Activated naive CD8-positive, alpha-beta T cell treated with anti-CD3 and anti-CD28 coated beads for 36 hours (primary cell): ENCODE measurements around the gene CEP104. TPM values are rescaled to one million over a fixed set of nuclear protein-coding genes. Genes with fewer than 3 reads are reported as not detected.

Experiments used
- DNase-seq: peaks from one replicate; pipeline ENCODE4 v3.0.0; 2021
- H3K27ac Mint-ChIP-seq: one replicate; pipeline ENCODE4 v1.8.0; 2022; ENCODE audit warnings: mild to moderate bottlenecking, moderate library complexity, mixed read lengths
- H3K27me3 Mint-ChIP-seq: one replicate; pipeline ENCODE4 v1.8.0; 2022; ENCODE audit warnings: mild to moderate bottlenecking, mixed read lengths
- H3K36me3 Mint-ChIP-seq: one replicate; pipeline ENCODE4 v1.8.0; 2021; ENCODE audit warnings: mild to moderate bottlenecking, mixed read lengths
- H3K4me1 Mint-ChIP-seq: one replicate; pipeline ENCODE4 v1.8.0; 2021; ENCODE audit warnings: mixed read lengths
- H3K4me3 Mint-ChIP-seq: one replicate; pipeline ENCODE4 v1.8.0; 2022; ENCODE audit warnings: mild to moderate bottlenecking, moderate library complexity, mixed read lengths
- H3K9me3 Mint-ChIP-seq: one replicate; pipeline ENCODE4 v1.8.0; 2022; ENCODE audit warnings: mixed read lengths
- total RNA-seq, 2 experiments: library from RNA; stranded (reverse); gene quantifications; one replicate each; pipeline ENCODE4 v1.2.3, GENCODE V29; 2021

CEP104 gene
- total RNA-seq, 2 experiments from 2014 or later, result 28.8 to 40.1 TPM

DNA sequence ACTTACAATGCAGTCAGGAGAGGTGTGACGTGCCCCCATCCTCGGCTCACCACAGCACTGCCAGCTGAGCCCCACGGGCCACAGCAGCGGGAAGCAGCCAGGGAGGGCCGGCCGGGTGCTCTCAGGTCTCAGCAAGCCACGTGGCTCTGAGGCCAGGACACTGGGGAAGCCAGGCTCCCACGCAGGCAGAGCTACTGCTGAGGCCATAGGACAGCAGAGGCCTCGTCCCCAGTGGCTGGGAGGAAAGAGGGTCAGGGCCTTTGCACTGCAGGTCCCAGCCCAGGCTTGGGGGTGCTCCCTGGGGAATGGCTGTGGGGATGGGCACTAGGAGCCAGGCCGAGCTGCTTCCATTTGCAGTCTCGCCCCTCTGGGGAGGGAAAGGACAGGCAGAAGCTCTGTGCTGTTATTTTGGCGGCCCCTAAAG is 66.5 kb downstream of the CEP104 start:
- H3K27ac Mint-ChIP-seq, result no peak overlapping the region
- H3K27me3 Mint-ChIP-seq, result no peaks in the 10 kb centered on the region
- peaks cover 21% of the 10 kb centered on the region for H3K36me3 Mint-ChIP-seq
- DNase-seq, result no peak
- peaks cover 31% of the 10 kb centered on the region for H3K4me1 Mint-ChIP-seq
- no peaks in the 10 kb centered on the region for H3K9me3 Mint-ChIP-seq
- no peak overlapping the region for H3K4me3 Mint-ChIP-seq

DNA sequence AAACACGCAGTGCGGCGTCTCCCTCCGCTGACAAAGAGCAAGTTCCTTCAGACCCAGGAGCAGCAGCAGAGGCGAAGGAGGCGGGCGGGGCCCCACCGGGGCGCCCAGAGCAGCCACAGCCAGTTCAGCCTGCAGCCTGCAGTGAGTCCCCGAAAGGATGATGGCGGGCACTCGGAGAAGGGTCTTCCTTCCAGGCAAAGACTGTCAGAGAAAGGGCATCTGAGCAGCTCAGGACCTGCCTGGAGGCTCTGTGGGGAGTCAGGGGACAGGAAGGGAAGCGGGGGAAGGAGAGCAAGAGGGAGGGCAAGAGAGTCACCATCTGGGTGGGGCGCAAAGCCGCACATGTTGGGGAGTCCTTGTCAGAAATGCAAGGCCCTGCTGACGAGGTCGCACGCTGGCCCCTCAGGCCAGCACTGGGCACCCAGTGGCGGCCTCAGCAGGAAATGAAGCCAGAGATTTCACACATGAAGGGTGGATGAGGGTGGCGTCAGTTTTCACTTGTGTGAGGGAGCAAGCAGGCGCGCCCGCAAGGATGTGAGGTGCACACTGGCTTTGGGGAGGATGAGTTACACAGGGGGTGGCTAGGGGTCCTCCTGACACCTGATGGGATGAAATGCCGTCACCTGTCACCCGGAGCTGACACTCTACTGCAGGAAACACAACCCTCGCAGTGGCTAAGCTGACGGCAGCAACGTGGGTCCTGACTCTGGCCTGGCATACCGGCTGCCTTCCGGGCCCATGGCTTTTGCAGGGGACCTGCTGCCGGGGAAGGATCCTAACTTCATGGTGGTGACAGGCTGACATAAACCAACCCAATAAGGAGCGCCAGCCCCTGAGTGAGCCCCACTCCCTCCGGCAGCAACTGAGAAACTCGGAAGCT is 67.3 kb downstream of the CEP104 start:
- Mint-ChIP-seq H3K4me1 (peaks cover 23% of the 10 kb centered on the region), H3K9me3 (no peaks in the 10 kb centered on the region), H3K36me3 (peaks cover 20% of the 10 kb centered on the region), H3K27ac (no peak overlapping the region), H3K4me3 (no peak overlapping the region), H3K27me3 (no peaks in the 10 kb centered on the region)
- no peak for DNase-seq

DNA sequence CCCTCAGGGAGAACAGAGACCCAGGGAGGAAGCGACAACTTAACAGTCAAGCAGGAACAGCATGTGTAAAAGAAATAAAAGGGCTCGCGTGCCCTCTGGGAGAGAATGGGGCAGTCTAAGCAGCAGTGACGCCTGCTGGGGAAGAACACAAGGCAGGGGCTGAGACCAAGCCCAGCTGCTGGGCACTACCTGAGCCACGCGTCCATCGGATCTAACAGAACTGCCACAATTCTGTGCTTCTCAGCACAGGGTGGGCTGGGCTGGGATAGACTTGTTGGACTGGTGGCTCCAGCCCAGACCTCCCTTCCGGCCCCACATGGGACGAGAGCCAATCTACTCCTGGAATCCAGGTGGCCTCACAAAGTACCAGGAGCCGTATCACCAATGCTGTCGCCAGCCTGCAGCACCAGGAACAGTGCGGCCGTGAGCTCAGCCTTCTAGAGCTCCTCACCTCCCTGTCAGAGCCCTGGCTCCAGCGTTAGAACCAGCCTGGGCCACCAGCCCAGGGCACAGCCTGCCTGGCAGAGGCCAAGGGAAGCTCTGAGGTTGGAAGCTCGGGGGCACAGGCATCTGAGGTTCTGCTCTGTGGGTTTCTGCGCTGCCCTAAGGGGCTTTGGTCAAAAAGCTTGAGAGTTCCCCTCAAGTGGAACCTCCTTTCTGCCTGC is 68.1 kb downstream of the CEP104 start:
- no peak for DNase-seq
- Mint-ChIP-seq H3K4me3 (no peak overlapping the region), H3K9me3 (no peaks in the 10 kb centered on the region), H3K4me1 (peaks cover 19% of the 10 kb centered on the region), H3K27ac (no peak overlapping the region), H3K27me3 (no peaks in the 10 kb centered on the region), H3K36me3 (peaks cover 27% of the 10 kb centered on the region)

DNA sequence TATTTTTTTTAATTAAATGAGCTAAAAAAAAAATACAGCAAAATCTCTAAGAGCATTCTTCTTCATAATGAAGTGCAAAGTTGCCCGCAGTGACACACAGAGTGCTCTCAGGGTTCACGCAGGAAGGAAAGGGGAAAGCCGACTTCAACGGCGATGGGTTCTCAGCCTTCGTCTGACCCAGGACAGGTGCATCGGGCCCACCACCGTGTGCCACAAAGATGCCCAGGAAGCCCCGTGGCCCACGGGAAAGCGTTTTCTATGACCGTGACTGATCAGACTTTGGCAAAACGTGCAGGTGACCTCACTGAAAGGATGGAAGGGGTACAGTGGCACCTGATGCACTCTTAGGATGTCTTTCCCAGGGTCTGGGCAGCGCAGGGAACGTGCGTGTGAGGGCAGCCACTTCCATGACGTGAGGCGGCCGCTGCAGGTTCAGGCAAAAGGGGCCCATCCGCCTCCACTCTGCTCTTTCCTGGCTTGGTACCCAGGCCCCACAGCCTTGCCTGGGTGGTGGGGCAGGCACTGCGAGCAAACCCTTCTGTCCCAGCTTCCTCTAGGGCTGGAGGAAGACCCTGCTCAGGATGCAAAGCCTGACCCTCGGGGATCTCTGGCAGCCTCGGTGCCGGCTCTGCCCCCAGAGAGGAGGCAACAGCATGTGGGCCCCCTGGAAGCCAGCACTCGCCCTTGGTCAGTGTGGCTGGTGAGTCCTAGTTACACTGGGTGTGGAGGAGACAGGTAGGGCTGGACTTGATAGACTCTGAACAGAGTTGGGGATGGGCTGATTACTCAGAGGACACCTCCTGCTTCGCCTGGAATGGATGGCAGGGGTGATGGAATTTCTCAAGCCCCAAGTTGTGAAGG is 69.0 kb downstream of the CEP104 start:
- no peak for DNase-seq
- Mint-ChIP-seq H3K4me3 (no peak overlapping the region), H3K36me3 (peaks cover 21% of the 10 kb centered on the region), H3K27ac (no peak overlapping the region), H3K9me3 (no peaks in the 10 kb centered on the region), H3K27me3 (no peaks in the 10 kb centered on the region), H3K4me1 (peaks cover 13% of the 10 kb centered on the region)

DNA sequence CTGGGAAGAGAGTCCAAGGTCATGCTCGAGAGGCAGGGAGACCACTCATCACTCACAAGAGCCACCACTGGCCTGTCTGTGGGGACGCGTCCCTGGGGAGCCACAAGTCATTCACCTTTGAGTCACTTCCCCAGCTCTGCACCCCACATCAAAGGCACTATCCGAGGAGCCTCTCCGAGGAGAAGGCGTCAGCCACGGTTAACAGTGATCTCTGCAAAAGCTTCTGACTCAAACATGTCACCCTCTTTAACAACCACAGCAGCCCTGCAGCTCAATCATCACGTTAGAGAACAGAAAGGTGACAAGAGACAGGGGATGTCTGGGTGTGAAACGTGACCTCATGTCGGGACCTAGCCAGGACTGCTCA is 69.7 kb downstream of the CEP104 start:
- H3K9me3 Mint-ChIP-seq, result no peaks in the 10 kb centered on the region
- peak; percentile 26 for DNase-seq
- no peak overlapping the region for H3K4me3 Mint-ChIP-seq
- peaks cover 20% of the 10 kb centered on the region for H3K36me3 Mint-ChIP-seq
- H3K27ac Mint-ChIP-seq, result no peak overlapping the region
- H3K4me1 Mint-ChIP-seq, result peaks cover 9% of the 10 kb centered on the region
- H3K27me3 Mint-ChIP-seq, result no peaks in the 10 kb centered on the region

DNA sequence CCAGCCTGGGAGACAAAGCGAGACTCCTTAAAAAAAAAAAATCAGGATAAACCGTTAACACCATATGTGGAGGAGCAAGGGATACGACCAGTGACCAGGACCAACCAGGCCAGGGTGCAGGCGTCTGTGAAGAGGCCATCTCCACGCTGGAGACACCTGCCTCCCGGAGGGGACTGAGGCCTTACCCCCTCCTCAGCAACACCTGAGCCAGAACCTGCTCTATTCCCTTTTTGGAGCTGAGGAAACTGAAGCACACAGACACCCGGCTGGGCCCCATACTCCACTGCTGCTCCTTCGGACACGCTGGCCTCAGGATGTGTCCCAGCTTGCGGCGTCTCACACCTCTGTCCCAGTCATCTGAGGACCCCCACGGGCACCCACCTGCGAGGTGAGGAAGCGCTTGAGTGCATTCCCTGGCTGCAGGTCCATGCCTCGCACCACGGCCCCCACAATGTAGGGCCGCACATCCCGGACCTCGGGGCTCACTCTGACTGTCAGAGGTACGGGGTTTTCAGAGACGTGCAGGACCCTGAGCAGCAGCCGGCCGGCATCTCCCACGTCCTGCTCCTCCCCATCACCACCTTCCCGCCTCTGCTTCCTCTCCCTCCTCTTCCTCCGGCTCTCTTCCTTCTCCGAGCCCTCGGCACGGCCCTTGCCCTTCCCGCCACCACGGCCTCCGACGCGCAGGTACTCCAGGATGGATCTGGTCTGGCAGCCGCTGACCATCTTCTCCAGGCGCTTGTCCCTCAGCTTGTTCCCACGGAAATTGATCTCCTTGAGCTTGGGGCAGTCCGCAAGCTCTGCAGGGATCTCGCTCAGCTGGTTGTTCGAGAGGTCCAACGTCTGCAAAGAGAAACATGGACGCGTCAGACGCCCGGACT is 70.3 kb downstream of the CEP104 start:
- Mint-ChIP-seq H3K9me3 (no peaks in the 10 kb centered on the region), H3K4me1 (peaks cover 6% of the 10 kb centered on the region), H3K27ac (no peak overlapping the region), H3K36me3 (peaks cover 20% of the 10 kb centered on the region), H3K4me3 (no peak overlapping the region), H3K27me3 (no peaks in the 10 kb centered on the region)
- no peak for DNase-seq

DNA sequence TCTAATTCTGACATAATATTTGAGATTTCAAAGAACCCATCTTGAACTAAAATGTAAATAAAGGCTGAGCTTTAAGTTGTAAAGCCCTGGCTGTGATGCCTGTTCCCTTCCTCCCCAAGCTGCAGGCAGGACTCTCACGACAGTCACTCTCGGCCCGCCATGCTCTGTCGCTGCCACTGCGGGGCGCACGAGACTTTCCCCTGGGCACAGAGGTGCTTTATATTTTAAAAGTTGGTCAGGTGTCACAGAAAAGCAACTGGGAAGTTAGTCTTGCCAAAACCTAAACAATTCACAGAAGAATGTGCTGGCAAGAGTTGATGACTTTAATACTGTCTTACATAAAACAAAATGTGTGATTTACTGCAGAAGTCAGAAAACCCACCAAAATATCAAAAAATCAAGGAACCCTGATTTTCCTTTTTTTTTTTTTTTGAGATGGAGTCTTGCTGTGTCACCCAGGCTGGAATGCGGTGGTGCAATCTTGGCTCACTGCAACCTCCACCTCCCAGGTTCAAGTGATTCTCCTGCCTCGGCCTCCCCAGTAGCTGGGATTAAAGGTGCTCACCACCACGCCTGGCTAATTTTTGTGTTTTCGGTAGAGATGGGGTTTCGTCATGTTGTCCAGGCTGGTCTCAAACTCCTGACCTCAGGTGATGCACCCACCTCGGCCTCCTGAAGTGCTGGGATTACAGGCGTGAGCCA is 71.4 kb downstream of the CEP104 start:
- Mint-ChIP-seq H3K27me3 (no peaks in the 10 kb centered on the region), H3K27ac (no peak overlapping the region), H3K9me3 (no peaks in the 10 kb centered on the region), H3K4me3 (no peak overlapping the region), H3K36me3 (peaks cover 20% of the 10 kb centered on the region), H3K4me1 (peaks cover 5% of the 10 kb centered on the region)
- no peak for DNase-seq

DNA sequence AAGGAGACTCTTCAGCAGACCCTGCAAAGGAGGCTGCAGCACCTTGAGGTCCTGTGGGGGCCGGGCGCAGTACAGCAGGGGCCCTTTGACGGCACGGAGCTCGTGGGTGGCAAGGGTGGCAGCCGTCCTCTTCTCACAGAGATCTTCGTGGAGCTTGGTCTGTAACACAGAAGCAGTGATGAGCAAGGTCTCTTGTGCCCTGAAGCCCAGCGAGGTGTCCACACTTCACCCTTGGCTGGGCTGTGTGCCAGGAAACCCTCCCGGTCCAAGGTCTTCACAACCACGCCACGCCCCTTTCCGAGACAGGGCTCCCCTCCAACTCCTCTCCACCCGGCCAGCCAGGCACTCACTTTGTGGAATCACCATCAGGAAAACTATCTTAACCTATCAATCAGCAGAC is 72.0 kb downstream of the CEP104 start:
- no peak overlapping the region for H3K27ac Mint-ChIP-seq
- H3K36me3 Mint-ChIP-seq, result peaks cover 22% of the 10 kb centered on the region
- no peak overlapping the region for H3K4me3 Mint-ChIP-seq
- peaks cover 5% of the 10 kb centered on the region for H3K4me1 Mint-ChIP-seq
- H3K9me3 Mint-ChIP-seq, result no peaks in the 10 kb centered on the region
- no peaks in the 10 kb centered on the region for H3K27me3 Mint-ChIP-seq
- no peak for DNase-seq

DNA sequence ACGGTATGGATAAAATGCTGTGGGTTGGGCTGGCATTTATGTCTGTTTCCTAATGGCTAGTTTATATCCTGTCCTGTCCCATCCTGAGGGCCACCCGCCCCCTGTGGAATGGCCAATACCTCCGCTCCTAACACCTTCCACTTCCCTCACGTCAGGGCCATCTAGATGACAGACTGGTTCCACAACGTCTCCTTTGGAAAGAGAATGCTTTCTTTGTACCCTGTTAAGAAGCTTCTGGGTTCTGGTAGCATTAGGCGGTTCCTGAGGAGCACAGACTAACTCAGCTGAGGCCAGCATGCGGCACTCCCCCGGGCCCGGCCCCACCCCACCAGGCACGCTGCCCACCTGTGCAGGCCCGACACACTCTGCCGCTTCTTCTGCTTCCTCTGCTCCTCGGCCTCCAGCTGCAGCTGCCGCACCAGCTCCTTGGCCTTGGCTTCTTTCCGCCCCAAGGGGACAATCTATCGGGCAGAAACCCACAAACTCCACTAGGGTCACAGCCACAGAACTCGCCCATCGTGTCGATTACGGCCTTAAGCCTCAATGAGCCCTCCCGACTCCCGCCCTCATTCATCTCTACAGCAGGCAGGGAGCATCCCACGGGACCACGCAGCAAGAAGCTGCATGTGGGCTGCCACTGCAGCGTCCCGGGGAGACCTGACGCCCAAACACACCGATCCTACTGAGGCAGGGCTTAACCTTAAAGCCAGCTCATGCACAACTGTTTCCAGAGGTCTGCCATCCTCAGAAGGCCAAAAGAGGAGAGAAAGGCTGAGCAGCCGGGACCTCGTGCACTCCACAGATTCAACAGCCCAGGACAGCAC is 73.1 kb downstream of the CEP104 start:
- H3K4me3 Mint-ChIP-seq, result no peak overlapping the region

DNA sequence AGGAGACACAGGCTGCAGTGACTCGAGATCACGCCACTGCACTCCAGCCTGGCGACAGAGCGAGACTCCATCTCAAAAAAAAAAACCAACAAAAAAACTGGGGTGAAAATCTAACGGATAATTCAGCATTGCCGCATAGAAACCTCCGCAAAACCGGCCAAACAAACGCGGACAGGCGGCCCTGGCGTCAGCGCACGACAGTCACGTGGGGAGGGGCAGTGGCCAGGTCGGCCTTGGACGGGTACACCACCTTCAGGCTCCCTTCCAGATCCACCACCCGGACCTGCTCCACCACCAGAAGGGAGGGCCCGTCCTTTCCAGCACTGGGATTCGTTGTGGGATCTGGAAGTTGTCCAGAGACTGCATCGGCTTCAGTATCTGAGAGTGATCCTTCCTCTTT is 76.1 kb downstream of the CEP104 start:
- Mint-ChIP-seq H3K27ac (no peak overlapping the region), H3K4me3 (no peak overlapping the region)

More for the DNA sequence above, 73.1 kb downstream of the CEP104 start:
- Mint-ChIP-seq H3K4me1 (peaks cover 5% of the 10 kb centered on the region), H3K27me3 (no peaks in the 10 kb centered on the region), H3K9me3 (no peaks in the 10 kb centered on the region), H3K36me3 (peaks cover 25% of the 10 kb centered on the region), H3K27ac (no peak overlapping the region)
- no peak for DNase-seq

DNA sequence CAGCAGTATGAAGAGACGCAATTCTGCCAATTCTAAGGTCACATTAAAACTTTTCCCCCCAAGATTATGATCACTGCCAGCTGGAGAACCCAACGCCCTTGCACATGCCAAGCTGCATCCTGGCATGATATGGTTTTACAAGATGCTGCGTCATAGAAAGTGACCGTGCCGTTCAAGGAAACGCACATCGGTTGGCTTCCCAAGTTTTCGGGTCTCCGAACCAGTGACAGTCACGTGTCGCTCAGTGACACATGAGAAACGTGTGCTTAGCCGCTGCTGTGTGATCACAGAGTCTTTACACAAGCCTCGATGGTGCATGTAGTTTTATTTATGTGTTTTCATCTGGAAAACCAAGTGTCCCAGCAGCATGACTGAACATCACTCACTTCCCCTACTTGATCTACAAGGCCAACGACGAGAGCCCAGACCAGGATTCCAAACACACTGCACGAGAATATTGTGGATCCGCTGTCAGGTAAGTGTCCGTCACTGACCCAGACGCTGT is 77.0 kb downstream of the CEP104 start:
- H3K36me3 Mint-ChIP-seq, result peaks cover 12% of the 10 kb centered on the region
- no peak overlapping the region for H3K27ac Mint-ChIP-seq
- no peak for DNase-seq
- no peak overlapping the region for H3K4me3 Mint-ChIP-seq
- peaks cover 2% of the 10 kb centered on the region for H3K4me1 Mint-ChIP-seq
- H3K9me3 Mint-ChIP-seq, result no peaks in the 10 kb centered on the region
- no peaks in the 10 kb centered on the region for H3K27me3 Mint-ChIP-seq

More for the DNA sequence above, 76.1 kb downstream of the CEP104 start:
- Mint-ChIP-seq H3K4me1 (no peaks in the 10 kb centered on the region), H3K9me3 (no peaks in the 10 kb centered on the region), H3K36me3 (peaks cover 18% of the 10 kb centered on the region), H3K27me3 (no peaks in the 10 kb centered on the region)
- DNase-seq, result no peak

DNA sequence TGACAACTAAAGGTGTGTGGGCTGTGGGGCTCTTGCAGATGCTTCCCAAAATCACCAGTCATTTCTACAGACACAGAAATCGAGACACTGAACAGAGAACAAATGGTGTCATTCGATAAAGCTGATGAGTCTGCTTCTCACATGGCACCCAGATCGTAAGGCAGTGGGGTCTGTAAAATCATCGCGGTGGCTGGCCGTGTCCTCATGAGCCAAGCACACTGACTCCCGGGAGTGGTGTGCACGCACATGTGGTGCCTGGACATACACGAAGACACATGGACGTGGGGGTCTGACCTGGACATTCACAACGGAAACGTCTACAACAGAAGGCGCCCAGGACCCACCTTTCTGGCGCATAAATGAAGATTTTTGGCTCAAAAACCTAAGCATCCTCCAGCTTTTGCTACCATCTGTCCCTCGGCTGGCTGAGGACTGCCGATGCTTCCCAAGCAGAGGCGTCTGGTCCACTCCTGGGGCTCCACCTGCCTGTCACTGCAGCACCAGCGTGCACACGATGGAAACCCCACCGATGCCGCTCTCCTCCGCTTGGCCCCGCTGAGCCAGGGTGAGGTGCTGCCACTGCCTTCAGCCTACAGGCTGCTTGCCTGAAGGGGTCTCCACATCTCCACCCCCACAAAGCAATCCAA is 77.6 kb downstream of the CEP104 start:
- no peak for DNase-seq
- no peaks in the 10 kb centered on the region for H3K9me3 Mint-ChIP-seq
- H3K27ac Mint-ChIP-seq, result no peak overlapping the region
- H3K4me1 Mint-ChIP-seq, result peaks cover 2% of the 10 kb centered on the region
- no peaks in the 10 kb centered on the region for H3K27me3 Mint-ChIP-seq
- H3K4me3 Mint-ChIP-seq, result no peak overlapping the region
- peaks cover 10% of the 10 kb centered on the region for H3K36me3 Mint-ChIP-seq
